ENCODE measurements around the gene ASPSCR1. TPM values are rescaled to one million over a fixed set of nuclear protein-coding genes. Genes with fewer than 3 reads are reported as not detected.
A peak's percentile ranks its signal among the peaks of the same experiment; 100 is the strongest.
"Not testable (repeated sequence)": the region's sequence is repeated elsewhere in the genome, so short reads cannot be mapped to it uniquely, and the experiment has no call there.

ASPSCR1 gene
- total RNA-seq, 2 experiments from 2014 or later = 25.3 to 29.9 TPM

GRCh38 chr17:82037092-82037888 lies 59.9 kb downstream of the ASPSCR1 start, which contains the start of gene DCXR:
DCXR (minus strand) TSS chr17:82037697; CDS start chr17:82037682, 15 bp downstream.
- peaks cover 28% of the 10 kb centered on the region for H3K4me1 Mint-ChIP-seq
- no peaks in the 10 kb centered on the region for H3K9me3 Mint-ChIP-seq
- H3K27ac Mint-ChIP-seq = peak within 1 kb of the TSS; percentile 94
- H3K4me3 Mint-ChIP-seq = peak within 1 kb of the TSS; percentile 83
- ChIA-PET POLR2A (interaction anchor here (0.6 to 5.3 kb wide), 22 partner anchors 7 to 261 kb away, joined by 3 to 41 read pairs (median 4); partner anchors contain the start of genes ARHGDIA, ASPSCR1, CENPX and DUS1L), CTCF (interaction anchor here (0.6 to 1.6 kb wide), 37 partner anchors 8 to 482 kb away, joined by 3 to 43 read pairs (median 4); partner anchors contain the start of genes CENPX, FASN, LRRC45 and MAFG)
- peak; percentile 97 for DNase-seq
- peaks cover 8% of the 10 kb centered on the region for H3K36me3 Mint-ChIP-seq (ENCODE audit: low read depth)
- no peaks in the 10 kb centered on the region for H3K27me3 Mint-ChIP-seq

GRCh38 chr17:82037889-82038195 lies 60.4 kb downstream of the ASPSCR1 start:
- peak overlapping the region; percentile 94 for H3K27ac Mint-ChIP-seq
- no peak for DNase-seq
- ChIA-PET CTCF (interaction anchor here (0.6 to 1.6 kb wide), 37 partner anchors 8 to 481 kb away, joined by 3 to 43 read pairs (median 4); partner anchors contain the start of genes CENPX, FASN, LRRC45 and MAFG), POLR2A (interaction anchor here (0.6 to 5.3 kb wide), 21 partner anchors 8 to 261 kb away, joined by 3 to 41 read pairs (median 4); partner anchors contain the start of genes ARHGDIA, ASPSCR1, CENPX and DUS1L)
- H3K27me3 Mint-ChIP-seq = no peaks in the 10 kb centered on the region
- peak overlapping the region; percentile 83 for H3K4me3 Mint-ChIP-seq
- H3K9me3 Mint-ChIP-seq = no peaks in the 10 kb centered on the region
- H3K36me3 Mint-ChIP-seq (ENCODE audit: low read depth) = peaks cover 8% of the 10 kb centered on the region
- H3K4me1 Mint-ChIP-seq = peaks cover 27% of the 10 kb centered on the region

GRCh38 chr17:82038796-82039409 lies 61.5 kb downstream of the ASPSCR1 start:
- H3K9me3 Mint-ChIP-seq; H3K27ac Mint-ChIP-seq; DNase-seq; CTCF ChIA-PET; H3K4me3 Mint-ChIP-seq; H3K36me3 Mint-ChIP-seq (ENCODE audit: low read depth); H3K27me3 Mint-ChIP-seq: not testable (repeated sequence)
- POLR2A ChIA-PET = interaction anchor here (1.2 to 5.3 kb wide), 3 partner anchors 9 to 17 kb away, joined by 3 to 41 read pairs (median 27); partner anchors contain the start of genes CENPX, GPS1, LRRC45 and RFNG
- peaks cover 26% of the 10 kb centered on the region for H3K4me1 Mint-ChIP-seq

GRCh38 chr17:82039695-82040299 lies 62.4 kb downstream of the ASPSCR1 start:
- ChIA-PET CTCF (no interaction called here), POLR2A (interaction anchor here (1.3 to 5.0 kb wide), 2 partner anchors 10 to 11 kb away, joined by 3 to 27 read pairs; partner anchors contain the start of genes GPS1 and RFNG)
- H3K27ac Mint-ChIP-seq = no peak overlapping the region

GRCh38 chr17:82041144-82041814 lies 63.9 kb downstream of the ASPSCR1 start:
- Mint-ChIP-seq H3K4me1 (peaks cover 18% of the 10 kb centered on the region), H3K36me3 (ENCODE audit: low read depth) (no peaks in the 10 kb centered on the region), H3K27me3 (no peaks in the 10 kb centered on the region), H3K4me3 (no peak overlapping the region), H3K9me3 (no peaks in the 10 kb centered on the region), H3K27ac (no peak overlapping the region)
- POLR2A ChIA-PET = interaction anchor here (0.9 to 5.0 kb wide), 2 partner anchors 9 kb away, joined by 3 to 27 read pairs; partner anchors contain the start of genes GPS1 and RFNG
- no peak for DNase-seq
- CTCF ChIA-PET = no interaction called here

More at GRCh38 chr17:82039695-82040299, 62.4 kb downstream of the ASPSCR1 start:
- no peak for DNase-seq
- Mint-ChIP-seq H3K4me1 (peaks cover 26% of the 10 kb centered on the region), H3K9me3 (no peaks in the 10 kb centered on the region), H3K4me3 (no peak overlapping the region), H3K36me3 (ENCODE audit: low read depth) (peaks cover 8% of the 10 kb centered on the region), H3K27me3 (no peaks in the 10 kb centered on the region)

GRCh38 chr17:82042649-82043048 lies 65.2 kb downstream of the ASPSCR1 start:
- peaks cover 4% of the 10 kb centered on the region for H3K36me3 Mint-ChIP-seq (ENCODE audit: low read depth)
- DNase-seq = no peak
- H3K9me3 Mint-ChIP-seq = no peaks in the 10 kb centered on the region
- CTCF ChIA-PET = interaction anchor here (1.1 kb wide), 1 partner anchor 83 kb away, joined by 3 read pairs; no protein-coding TSS in a partner anchor
- POLR2A ChIA-PET = no interaction called here
- H3K27me3 Mint-ChIP-seq = no peaks in the 10 kb centered on the region
- H3K4me3 Mint-ChIP-seq = no peak overlapping the region
- H3K4me1 Mint-ChIP-seq = peaks cover 14% of the 10 kb centered on the region
- H3K27ac Mint-ChIP-seq = no peak overlapping the region

- DNase-seq = no peak
- POLR2A ChIA-PET = no interaction called here
- no peak overlapping the region for H3K27ac Mint-ChIP-seq
Measured at GRCh38 chr17:82043507-82043906, 66.1 kb downstream of the ASPSCR1 start.

GRCh38 chr17:82045936-82046484 lies 68.6 kb downstream of the ASPSCR1 start:
- H3K4me1 Mint-ChIP-seq = peaks cover 9% of the 10 kb centered on the region
- H3K4me3 Mint-ChIP-seq = no peak overlapping the region
- CTCF ChIA-PET = interaction anchor here (1.0 kb wide), 1 partner anchor 8 kb away, joined by 3 read pairs; the partner anchor contains the start of gene DCXR
- POLR2A ChIA-PET = no interaction called here
- H3K27ac Mint-ChIP-seq = no peak overlapping the region
- no peaks in the 10 kb centered on the region for H3K9me3 Mint-ChIP-seq
- peaks cover 5% of the 10 kb centered on the region for H3K36me3 Mint-ChIP-seq (ENCODE audit: low read depth)
- no peak for DNase-seq
- no peaks in the 10 kb centered on the region for H3K27me3 Mint-ChIP-seq

More at GRCh38 chr17:82043507-82043906, 66.1 kb downstream of the ASPSCR1 start:
- Mint-ChIP-seq H3K4me3 (no peak overlapping the region), H3K9me3 (no peaks in the 10 kb centered on the region), H3K36me3 (ENCODE audit: low read depth) (peaks cover 5% of the 10 kb centered on the region), H3K27me3 (no peaks in the 10 kb centered on the region), H3K4me1 (peaks cover 9% of the 10 kb centered on the region)
- CTCF ChIA-PET = interaction anchor here (1.1 kb wide), 1 partner anchor 84 kb away, joined by 3 read pairs; no protein-coding TSS in a partner anchor

GRCh38 chr17:82046903-82047302 lies 69.5 kb downstream of the ASPSCR1 start:
- no peaks in the 10 kb centered on the region for H3K27me3 Mint-ChIP-seq
- POLR2A ChIA-PET = no interaction called here
- CTCF ChIA-PET = no interaction called here
- H3K9me3 Mint-ChIP-seq = no peaks in the 10 kb centered on the region
- H3K27ac Mint-ChIP-seq = no peak overlapping the region
- no peak overlapping the region for H3K4me3 Mint-ChIP-seq
- H3K4me1 Mint-ChIP-seq = peaks cover 9% of the 10 kb centered on the region
- no peak for DNase-seq
- H3K36me3 Mint-ChIP-seq (ENCODE audit: low read depth) = peaks cover 5% of the 10 kb centered on the region

GRCh38 chr17:82047379-82047778 lies 70.0 kb downstream of the ASPSCR1 start:
- Mint-ChIP-seq H3K4me3 (no peak overlapping the region), H3K4me1 (peaks cover 9% of the 10 kb centered on the region), H3K27me3 (no peaks in the 10 kb centered on the region), H3K9me3 (no peaks in the 10 kb centered on the region), H3K27ac (no peak overlapping the region), H3K36me3 (ENCODE audit: low read depth) (peaks cover 5% of the 10 kb centered on the region)
- ChIA-PET POLR2A (no interaction called here), CTCF (interaction anchor here (0.8 kb wide), 1 partner anchor 10 kb away, joined by 3 read pairs; the partner anchor contains the start of gene DCXR)
- DNase-seq = no peak

GRCh38 chr17:82047914-82048570 lies 70.6 kb downstream of the ASPSCR1 start:
- Mint-ChIP-seq H3K4me3 (no peak overlapping the region), H3K27me3 (no peaks in the 10 kb centered on the region), H3K9me3 (no peaks in the 10 kb centered on the region), H3K27ac (no peak overlapping the region), H3K36me3 (ENCODE audit: low read depth) (peaks cover 5% of the 10 kb centered on the region), H3K4me1 (peaks cover 14% of the 10 kb centered on the region)
- DNase-seq = no peak
- ChIA-PET CTCF (interaction anchor here (0.8 kb wide), 1 partner anchor 11 kb away, joined by 3 read pairs; the partner anchor contains the start of gene DCXR), POLR2A (interaction anchor here (4.3 kb wide), 1 partner anchor 9 kb away, joined by 27 read pairs; the partner anchor contains the start of gene DCXR)
